D721Med (cell line): ENCODE results near the gene ZNF639.

Source experiments
- DNase-seq: peaks from one replicate; pipeline ENCODE4 v3.0.0; 2011; ENCODE audit warnings: low spot score; ENCODE audit not compliant: insufficient read length
- FAIRE-seq: peaks from 2 replicates; lab custom pipeline; 2011; peaks lifted over from hg19 to GRCh38; lab: Jason Lieb, UNC
- TF ChIP-seq, protein P1 (sequence below): IDR thresholded peaks from 2 replicates; pipeline ENCODE4 v1.5.1; 2012; ENCODE audit warnings: mild to moderate bottlenecking, control low read depth; ENCODE audit not compliant: insufficient read depth; ENCODE audit errors: missing control alignments

ZNF639 gene

DNA sequence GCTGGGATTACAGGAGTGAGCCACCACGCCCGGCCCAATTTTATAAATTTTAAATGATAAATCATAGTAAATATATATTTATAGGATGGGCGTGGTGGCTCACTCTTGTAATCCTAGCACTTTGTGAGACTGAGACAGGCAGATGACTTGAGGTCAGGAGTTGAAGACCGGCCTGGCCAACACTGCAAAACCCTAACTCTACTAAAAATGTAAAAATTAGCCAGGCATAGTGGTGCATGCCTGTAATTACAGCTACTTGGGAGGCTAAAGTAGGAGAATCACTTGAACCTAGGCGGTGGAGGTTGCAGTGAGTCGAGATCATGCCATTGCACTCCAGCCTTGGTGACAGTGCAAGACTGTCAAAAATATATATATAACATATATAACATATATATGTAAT is 51.1 kb downstream of the ZNF639 start:
- DNase-seq (no peak), FAIRE-seq (no peak)
- TF ChIP-seq, protein P1, sequence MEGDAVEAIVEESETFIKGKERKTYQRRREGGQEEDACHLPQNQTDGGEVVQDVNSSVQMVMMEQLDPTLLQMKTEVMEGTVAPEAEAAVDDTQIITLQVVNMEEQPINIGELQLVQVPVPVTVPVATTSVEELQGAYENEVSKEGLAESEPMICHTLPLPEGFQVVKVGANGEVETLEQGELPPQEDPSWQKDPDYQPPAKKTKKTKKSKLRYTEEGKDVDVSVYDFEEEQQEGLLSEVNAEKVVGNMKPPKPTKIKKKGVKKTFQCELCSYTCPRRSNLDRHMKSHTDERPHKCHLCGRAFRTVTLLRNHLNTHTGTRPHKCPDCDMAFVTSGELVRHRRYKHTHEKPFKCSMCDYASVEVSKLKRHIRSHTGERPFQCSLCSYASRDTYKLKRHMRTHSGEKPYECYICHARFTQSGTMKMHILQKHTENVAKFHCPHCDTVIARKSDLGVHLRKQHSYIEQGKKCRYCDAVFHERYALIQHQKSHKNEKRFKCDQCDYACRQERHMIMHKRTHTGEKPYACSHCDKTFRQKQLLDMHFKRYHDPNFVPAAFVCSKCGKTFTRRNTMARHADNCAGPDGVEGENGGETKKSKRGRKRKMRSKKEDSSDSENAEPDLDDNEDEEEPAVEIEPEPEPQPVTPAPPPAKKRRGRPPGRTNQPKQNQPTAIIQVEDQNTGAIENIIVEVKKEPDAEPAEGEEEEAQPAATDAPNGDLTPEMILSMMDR, result no peak

DNA sequence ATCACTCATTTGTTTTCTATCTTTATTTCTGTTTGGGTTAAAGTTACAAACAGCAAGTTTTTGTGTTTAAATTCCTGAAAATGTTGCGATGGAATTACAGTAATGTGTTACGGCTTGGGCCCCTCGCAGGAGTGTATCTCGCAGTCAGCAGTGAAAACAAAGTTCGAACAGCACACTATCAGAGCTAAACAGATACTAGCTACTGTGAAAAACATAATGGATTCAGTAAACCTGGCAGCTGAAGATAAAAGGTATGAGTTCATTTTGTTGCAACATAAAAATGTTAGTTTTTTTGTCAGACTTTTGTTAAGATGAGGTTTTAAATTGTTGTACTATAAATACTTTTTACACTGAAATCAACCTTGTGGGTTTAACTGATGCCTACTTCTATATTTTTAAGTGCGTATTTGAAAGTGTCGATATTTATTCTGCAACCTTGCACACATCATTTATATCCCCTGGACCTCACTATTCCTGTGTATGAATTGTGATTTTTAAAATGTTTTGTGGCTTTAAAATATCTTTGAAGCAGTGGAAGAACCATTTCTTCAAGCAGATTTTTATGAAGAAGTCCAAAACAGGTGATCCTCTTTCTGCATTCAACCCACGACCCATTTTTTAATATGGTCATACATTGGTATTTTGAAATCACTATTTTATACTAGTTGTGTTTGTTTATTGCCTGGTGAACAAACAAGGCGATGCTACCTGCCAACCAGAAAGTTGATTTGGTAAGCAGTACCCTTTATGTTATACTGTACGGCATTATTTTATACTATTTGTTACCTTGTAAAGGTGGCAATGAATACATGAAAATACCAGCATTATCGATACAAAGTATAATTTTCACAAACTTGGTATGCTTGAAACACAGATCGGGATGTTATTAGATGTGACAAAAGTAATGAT is 52.5 kb downstream of the ZNF639 start:
- TF ChIP-seq, protein P1, result no peak
- FAIRE-seq (no peak), DNase-seq (no peak)

DNA sequence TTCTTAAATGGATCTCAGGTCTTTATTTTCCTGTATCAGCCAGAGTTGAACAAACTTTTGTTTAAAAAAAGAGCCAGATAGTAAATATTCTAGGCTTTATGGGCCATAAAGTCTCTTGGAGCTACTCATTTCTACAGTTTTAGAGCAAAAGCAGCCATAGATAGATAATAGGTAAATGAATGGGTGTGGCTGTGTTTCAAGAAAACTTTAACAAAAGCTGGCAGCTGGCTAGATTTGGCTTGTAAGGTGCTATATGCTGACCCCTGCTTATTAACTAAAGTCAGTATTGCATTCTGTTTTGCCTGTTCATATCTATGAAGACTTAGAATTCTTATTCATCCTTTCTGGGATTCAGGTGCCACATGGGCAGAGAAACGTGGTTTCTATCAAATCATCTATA is 53.6 kb downstream of the ZNF639 start:
- FAIRE-seq, result no peak
- TF ChIP-seq, protein P1, result no peak
- DNase-seq, result no peak
